G401.6 (cell line): ENCODE measurements around the gene TCEAL7.
"Not testable (repeated sequence)": the region's sequence is repeated elsewhere in the genome, so short reads cannot be mapped to it uniquely, and the experiment has no call there.

ENCODE experiments used
- FAIRE-seq: peaks from 2 replicates; lab custom pipeline; 2012; peaks lifted over from hg19 to GRCh38; lab: Jason Lieb, UNC

Gene TCEAL7, protein sequence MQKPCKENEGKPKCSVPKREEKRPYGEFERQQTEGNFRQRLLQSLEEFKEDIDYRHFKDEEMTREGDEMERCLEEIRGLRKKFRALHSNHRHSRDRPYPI

GRCh38 chrX:103329991-103330390 lies at the start of gene TCEAL7:
Gene TCEAL7 (plus strand): TSS chrX:103330239. CDS start chrX:103331404, 1,165 bp downstream.
- no peak for FAIRE-seq

GRCh38 chrX:103293118-103293517 lies 36.9 kb upstream of the TCEAL7 start:
- no peak for FAIRE-seq

DNA sequence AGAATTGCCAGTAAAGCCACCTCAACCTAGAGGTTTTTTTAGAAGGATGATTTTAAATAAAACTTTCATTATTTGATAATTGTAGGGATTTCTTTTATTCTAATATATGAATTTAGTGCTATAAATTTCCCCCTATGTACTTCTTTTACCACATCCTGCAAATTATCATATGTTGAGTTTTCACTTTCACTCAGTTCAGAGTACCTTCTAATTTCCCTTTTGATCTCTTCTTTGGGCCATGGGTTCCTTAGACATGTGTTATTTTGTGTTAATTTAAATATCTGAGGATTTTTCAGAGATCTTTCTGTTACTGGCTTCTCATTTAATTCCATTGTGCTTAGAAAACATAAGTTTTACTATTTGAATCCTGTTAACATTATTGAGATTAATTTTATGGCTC lies 25.3 kb upstream of the TCEAL7 start:
- FAIRE-seq: no peak

DNA sequence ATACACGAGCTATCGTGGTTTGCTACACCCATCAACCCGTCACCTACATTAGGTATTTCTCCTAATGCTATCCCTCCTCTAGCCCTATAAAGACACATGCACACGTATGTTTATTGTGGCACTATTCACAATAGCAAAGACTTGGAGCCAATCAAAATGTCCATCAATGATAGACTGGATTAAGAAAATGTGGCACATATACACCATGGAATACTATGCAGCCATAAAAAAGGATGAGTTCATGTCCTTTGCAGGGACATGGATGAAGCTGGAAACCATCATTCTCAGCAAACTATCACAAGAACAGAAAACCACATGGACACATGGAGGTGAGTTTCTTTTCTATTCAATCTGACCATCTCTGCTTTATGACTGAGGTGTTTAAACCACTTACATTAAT lies 24.4 kb upstream of the TCEAL7 start:
- not testable (repeated sequence) for FAIRE-seq

DNA sequence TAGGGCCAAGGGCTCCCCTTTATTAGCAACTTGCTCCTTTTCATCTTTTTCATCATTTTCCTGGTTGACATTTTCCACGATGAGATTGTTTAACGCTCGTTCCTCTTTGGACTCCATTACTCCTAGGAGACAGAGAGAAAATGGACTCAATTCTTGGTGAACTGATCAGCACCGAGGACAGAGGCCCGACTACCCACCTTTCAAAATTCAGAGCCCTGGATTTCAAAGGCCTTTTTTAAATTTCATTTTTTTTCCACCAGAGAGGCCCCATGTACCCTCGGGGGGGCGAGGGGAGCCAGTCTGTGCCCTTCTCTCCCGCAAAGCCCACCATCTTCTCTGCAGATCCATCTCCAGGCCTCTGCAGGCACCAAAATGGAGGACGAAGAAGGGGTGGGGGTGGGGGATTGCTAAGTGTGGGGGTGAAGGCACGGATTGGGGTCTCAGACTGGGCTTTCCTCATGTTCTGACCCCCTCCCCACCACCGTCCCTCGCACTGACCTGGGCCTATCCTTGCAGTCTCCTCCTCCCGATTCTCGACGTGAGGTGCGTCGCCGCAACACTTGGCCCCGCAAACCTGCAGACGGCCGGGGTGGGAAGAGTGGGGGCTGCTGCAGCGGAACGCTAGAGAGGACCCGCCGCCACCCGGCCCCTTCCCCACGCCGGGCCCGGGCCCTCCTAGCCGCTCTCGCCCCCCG lies 20.0 kb upstream of the TCEAL7 start:
- no peak for FAIRE-seq

DNA sequence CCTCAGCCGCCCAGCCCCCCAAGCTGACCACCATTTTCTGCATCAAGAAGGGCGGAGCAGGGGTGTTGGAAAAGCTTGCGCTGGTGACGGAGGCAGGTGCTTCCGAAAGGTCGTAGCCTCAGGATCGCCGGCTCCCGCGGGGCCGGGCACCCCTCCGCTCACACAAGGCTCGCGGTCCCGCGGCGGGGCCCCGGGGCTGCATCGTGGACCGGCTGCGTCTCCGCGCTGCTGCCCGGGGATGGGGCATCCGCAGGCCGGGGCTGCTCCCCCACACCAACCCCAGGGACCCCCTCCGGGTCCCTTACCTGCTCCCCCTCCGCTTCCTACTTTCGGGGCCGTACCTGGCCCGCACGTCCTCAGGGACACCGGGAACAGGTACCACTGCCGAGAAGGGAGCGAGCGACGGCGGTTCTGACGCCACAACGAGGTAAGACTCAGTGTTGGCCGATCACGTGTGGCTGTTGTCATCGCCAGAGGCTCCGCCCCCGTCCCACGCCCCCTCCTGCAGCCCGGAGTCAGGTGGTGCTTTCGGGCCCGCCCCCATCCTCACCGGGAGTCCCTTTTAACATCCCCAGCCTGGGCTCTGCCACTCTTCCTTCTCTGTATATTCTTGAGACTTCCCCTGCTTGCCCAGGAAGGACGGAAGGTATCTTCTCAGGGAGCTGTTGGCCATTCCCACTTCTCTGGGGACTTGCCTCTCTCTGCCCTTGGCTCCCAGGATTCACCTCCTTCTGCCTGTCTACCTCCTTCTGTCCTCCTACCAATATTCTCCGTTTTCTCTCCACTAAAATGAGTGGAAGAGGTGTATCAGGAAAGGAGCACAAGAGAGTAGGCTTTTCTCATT lies 19.3 kb upstream of the TCEAL7 start, which contains the start of gene BEX2:
BEX2 (minus strand) TSS at position 436 of the 844 bp plus-strand sequence. CDS start 1,014 bp downstream, outside the sequence.
- FAIRE-seq: peak; percentile 87

GRCh38 chrX:103311399-103311780 lies 18.6 kb upstream of the TCEAL7 start:
- FAIRE-seq: peak; percentile 42

DNA sequence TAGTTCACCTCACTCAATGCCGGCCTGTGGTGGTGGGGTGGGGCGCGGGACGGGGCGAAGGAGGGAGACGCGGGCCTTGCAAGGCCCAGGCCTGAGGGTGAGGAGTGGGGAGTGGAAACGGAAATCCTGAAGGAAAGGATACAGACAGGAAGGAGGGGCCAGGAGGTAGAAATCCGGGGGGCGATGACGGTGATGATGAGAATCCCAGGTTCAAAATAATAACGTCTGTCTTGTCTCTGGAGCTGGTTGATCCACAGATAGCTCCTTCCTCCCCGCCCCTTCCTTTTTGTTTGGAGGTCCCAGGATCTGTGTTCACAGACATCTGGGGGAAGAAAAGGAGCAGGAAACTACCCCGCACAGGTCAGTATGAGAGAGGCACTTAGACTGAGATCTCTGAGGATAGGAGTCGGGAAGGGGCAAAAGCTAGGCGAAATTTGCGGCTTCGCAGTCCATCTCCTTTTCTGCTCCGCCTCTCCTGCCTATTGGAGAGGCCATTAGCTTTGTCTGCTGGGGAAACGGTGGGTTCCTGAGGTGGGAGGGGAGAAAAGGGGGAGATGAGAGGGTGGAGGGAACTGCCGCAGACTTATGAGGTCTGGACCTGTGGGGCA lies 746 bp downstream of the TCEAL7 start:
- FAIRE-seq: no peak

DNA sequence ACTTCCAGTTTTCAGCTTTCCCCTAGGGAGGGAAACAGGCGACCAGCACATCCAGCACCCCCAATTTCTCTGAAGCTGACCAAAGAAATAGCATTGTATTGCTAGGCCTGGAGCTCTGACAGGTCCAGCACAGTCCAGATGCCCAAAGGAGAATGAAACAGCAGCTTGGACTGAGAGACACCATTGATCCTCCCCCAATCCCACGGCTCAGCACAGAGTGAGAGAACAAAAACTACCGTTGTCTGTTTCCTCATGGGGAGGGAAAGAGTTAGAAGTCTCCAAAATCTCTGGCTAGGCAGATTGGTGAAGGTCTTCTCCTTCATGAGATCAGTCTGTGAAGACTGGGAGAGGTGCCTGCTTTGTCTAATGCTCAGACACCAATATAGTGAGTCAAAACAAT lies 8.6 kb downstream of the TCEAL7 start:
- no peak for FAIRE-seq

DNA sequence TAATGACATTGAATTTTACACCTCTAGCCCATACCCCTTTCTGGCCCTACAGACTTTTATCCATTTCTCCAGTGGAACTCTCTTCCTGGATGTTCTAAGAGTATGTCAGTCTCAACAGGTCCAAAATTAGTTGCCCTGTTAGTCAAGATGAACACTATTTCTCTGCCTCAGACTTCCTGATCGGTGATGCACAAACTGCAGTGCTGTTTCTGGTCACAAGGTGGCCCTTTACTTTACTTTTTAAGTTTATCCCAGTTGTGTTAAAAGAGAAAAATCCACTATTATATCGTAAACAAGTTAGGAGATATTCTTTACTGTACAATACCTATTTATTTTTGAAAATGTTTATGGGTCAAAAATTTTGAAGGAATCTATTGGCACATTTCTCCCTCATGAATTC lies 13.1 kb downstream of the TCEAL7 start:
- FAIRE-seq: peak; percentile 90

DNA sequence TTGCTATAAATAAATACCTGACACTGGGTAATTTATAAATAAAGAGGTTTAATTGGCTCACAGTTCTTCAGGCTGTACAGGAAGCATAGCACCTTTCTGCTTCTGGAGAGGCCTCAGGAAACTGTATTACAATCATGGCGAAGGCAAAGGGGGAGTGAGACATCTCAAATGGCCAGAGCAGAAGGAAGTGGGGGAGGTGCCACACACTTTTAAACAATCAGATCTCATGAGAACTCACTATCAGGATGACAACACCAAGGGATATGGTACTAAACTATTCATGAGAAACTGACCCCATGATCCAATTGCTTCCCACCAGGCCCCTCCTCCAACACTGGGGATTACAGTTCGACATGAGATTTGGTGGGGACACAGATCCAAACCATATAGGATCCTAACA lies 14.6 kb downstream of the TCEAL7 start:
- FAIRE-seq: no peak

DNA sequence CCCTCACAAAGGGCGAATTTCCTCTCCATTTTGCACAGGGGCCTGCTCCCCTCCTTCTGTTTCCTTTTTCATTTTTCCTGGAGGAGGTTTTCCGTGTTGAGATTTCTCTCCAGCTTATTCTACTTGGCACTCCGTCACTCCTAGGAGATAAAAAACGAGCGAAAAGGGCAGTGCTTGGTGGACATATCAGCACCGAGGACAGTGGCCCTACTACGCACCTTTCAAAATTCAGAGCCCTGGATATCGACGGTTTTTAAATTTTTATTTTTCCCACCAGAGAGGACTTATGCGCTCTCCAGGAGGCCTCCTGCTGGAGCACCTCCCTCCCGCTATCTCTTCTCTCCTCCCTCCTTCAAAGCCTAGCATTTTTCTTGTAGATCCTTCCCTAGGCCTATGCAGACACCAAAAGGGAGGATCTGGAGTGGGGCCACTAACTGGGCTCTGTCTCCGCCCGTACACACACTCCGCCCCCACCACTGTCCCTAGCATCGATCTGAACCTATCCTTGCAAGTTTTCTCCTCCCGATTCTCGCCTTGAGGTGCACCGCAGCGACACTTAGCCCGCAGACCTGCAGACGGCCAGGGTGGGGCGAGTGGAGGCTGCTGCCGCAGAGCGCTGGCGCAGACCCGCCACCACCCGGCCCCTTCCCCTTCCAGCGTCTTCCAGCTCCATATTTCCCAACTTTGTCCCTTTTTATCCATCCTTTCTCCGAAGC lies 17.8 kb downstream of the TCEAL7 start:
- FAIRE-seq: no peak

GRCh38 chrX:103356130-103356798 lies 26.2 kb downstream of the TCEAL7 start, which contains the start of gene TCEAL9:
Gene TCEAL9 (plus strand): TSS chrX:103356506. CDS start chrX:103357685, 1,179 bp downstream.
- FAIRE-seq: peak; percentile 77

DNA sequence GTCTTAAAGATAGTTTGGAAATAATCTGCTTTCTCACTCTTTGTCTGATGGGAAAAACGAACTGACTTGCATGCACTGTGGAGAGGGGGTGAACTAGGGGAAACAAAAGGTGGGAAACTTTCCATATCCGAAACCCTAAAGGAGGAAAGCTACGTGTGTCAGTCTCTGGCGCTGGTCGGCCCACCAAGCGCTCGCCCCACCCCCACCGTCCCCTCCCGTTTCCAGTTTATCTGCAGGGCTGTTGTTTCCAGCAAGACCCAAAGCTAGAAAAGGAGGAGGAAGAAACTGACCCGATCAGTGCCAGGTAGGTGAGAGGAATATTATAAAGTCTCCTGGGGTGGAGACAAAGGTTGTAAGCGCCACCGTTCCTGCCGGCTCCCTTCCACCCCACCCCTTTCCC lies 26.8 kb downstream of the TCEAL7 start:
- FAIRE-seq: no peak

- peak; percentile 17 for FAIRE-seq
Observed at GRCh38 chrX:103357871-103358270, 27.8 kb downstream of the TCEAL7 start.

- not testable (repeated sequence) for FAIRE-seq
Observed at GRCh38 chrX:103359605-103360004, 29.6 kb downstream of the TCEAL7 start.

GRCh38 chrX:103360092-103360491 lies 30.1 kb downstream of the TCEAL7 start:
- FAIRE-seq: no peak

GRCh38 chrX:103360916-103361315 lies 30.9 kb downstream of the TCEAL7 start:
- no peak for FAIRE-seq

- FAIRE-seq: no peak
Observed at GRCh38 chrX:103361798-103362197, 31.8 kb downstream of the TCEAL7 start.

DNA sequence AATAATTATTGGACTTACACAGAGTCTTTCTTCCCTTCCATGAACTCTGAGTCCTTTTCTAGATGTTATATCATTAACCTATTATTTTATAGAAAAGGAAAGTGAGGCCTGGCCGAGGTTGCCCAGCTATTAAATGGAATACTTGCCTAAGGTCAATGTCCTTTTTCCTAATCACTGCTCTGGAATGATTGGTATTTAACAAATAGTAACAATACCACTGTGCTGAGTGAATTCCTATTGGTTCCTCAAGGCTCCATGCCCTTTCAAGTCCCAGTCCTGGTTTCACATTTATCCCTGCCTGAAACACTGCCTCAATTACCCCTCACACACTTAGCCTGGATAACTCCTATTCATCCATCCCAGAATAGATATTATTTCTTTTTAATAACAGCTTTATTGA lies 32.4 kb downstream of the TCEAL7 start:
- FAIRE-seq: peak; percentile 96

- FAIRE-seq: no peak
Observed at GRCh38 chrX:103363046-103363445, 33.0 kb downstream of the TCEAL7 start.
